ENCODE measurements around the gene PON2.

GRCh38 chr7:95394370-95394769, 40.5 kb downstream of the PON2 start:
- TF ChIP-seq CTCF (IDR thresholded peaks at IDR 0.05; ENCODE audit: poor library complexity) (no peak), EZH2phosphoT487 (IDR thresholded peaks at IDR 0.05; ENCODE audit: low read depth, severe bottlenecking, unreplicated experiment) (no peak)

Measured in hepatocyte (in vitro differentiated cells).